PC-3 (cell line): ENCODE measurements around the gene TMEM132D. TPM values are rescaled to one million over a fixed set of nuclear protein-coding genes. Genes with fewer than 3 reads are reported as not detected.

ENCODE experiments used
- ATAC-seq: fragments of 200-7000 bp; cut with Tn5 transposase; 2 replicates; pipeline ENCODE4 v1.9.1; 2020; ENCODE audit warnings: mild to moderate bottlenecking, moderate library complexity
- BruUV-seq: library from RNA; stranded (reverse); fragments of 400-500 nt; replicated peaks from 2 replicates; lab custom pipeline; 2021; lab: Mats Ljungman, UMichigan
- CTCF ChIA-PET: fragments of 300-600 bp; sonication (Branson Sonifier 250); formaldehyde crosslinking; loops from one replicate; lab custom pipeline; 2022; ENCODE audit warnings: antibody characterized with exemption; lab: Charles Lee
- POLR2A ChIA-PET: fragments of 300-600 bp; sonication (Branson Sonifier 250); formaldehyde crosslinking; loops from one replicate; lab custom pipeline; 2022; ENCODE audit warnings: antibody characterized with exemption; ENCODE audit not compliant: unreplicated experiment; lab: Charles Lee
- DNase-seq: peaks from one replicate; pipeline ENCODE4 v3.0.0-alpha.2; 2015
- H2AFZ ChIP-seq: fragments of 300-600 bp; sonication (generic); 2 replicates; pipeline ENCODE4 v1.6.0; 2016; ENCODE audit warnings: antibody characterized with exemption, low read length
- H3F3A ChIP-seq: fragments of 300-600 bp; sonication (generic); one replicate; pipeline ENCODE4 v1.6.0; 2017; ENCODE audit warnings: antibody characterized with exemption, low read length, control low read depth, mild to moderate bottlenecking; ENCODE audit not compliant: unreplicated experiment
- H3K27ac ChIP-seq: fragments of 300-600 bp; sonication (generic); 2 replicates; pipeline ENCODE4 v1.5.1; 2016; ENCODE audit warnings: mild to moderate bottlenecking, low read length
- H3K27me3 ChIP-seq: fragments of 300-600 bp; sonication (generic); 2 replicates; pipeline ENCODE4 v1.6.1; 2016; ENCODE audit warnings: low read length, mixed read lengths
- H3K36me3 ChIP-seq: fragments of 300-600 bp; sonication (generic); 2 replicates; pipeline ENCODE4 v1.6.1; 2016; ENCODE audit warnings: low read depth, mixed run types, low read length, mixed read lengths
- H3K4me1 ChIP-seq: fragments of 300-600 bp; sonication (generic); 2 replicates; pipeline ENCODE4 v1.5.1; 2016; ENCODE audit warnings: low read length; ENCODE audit not compliant: insufficient read depth
- H3K4me2 ChIP-seq: fragments of 300-600 bp; sonication (generic); 2 replicates; pipeline ENCODE4 v1.6.0; 2016; ENCODE audit warnings: low read length
- H3K4me3 ChIP-seq: fragments of 300-600 bp; sonication (generic); 2 replicates; pipeline ENCODE4 v1.5.1; 2016; ENCODE audit warnings: mild to moderate bottlenecking, low read length, mixed read lengths
- H3K79me2 ChIP-seq: fragments of 300-600 bp; sonication (generic); 2 replicates; pipeline ENCODE4 v1.6.1; 2017; ENCODE audit warnings: low read length, mixed read lengths
- H3K9ac ChIP-seq: fragments of 300-600 bp; sonication (generic); 2 replicates; pipeline ENCODE4 v1.6.0; 2016; ENCODE audit warnings: mild to moderate bottlenecking, low read length
- H3K9me2 ChIP-seq: fragments of 300-600 bp; sonication (generic); replicated peaks from 2 replicates; pipeline ENCODE4 v1.6.1; 2016; ENCODE audit warnings: mixed run types, low read length, mixed read lengths
- H3K9me3 ChIP-seq: fragments of 300-600 bp; sonication (generic); 2 replicates; pipeline ENCODE4 v1.6.1; 2016; ENCODE audit warnings: low read length, mixed read lengths
- H4K20me1 ChIP-seq: fragments of 300-600 bp; sonication (generic); 2 replicates; pipeline ENCODE4 v1.6.1; 2016; ENCODE audit warnings: low read length, mixed read lengths
- EZH2 ChIP-seq: fragments of 300-600 bp; sonication (generic); IDR thresholded peaks from one replicate; pipeline ENCODE4 v1.6.1; 2017; ENCODE audit warnings: antibody characterized with exemption, mild to moderate bottlenecking, low read length; ENCODE audit not compliant: unreplicated experiment
- EZH2phosphoT487 ChIP-seq: fragments of 300-600 bp; sonication (generic); IDR thresholded peaks from 2 replicates; pipeline ENCODE4 v1.6.1; 2018; ENCODE audit warnings: mild to moderate bottlenecking, antibody characterized with exemption, low read length, borderline replicate concordance
- intact Hi-C: fragments of 100-400 bp; cut with micrococcal nuclease; formaldehyde crosslinking; loops from 2 replicates; pipeline ENCODE4 v1.9.0; 2023
- total RNA-seq: library from RNA; depleted of rRNA; stranded (reverse); fragments of >200 nt; gene quantifications from 2 replicates; pipeline ENCODE4 v1.2.3, GENCODE V29; 2014
- TF ChIP-seq, protein P1 (sequence below): fragments of 300-600 bp; sonication (generic); conservative IDR thresholded peaks from 2 replicates; pipeline ENCODE4 v1.5.1; 2017; ENCODE audit warnings: antibody characterized with exemption, low read depth, mild to moderate bottlenecking, low read length

Gene TMEM132D
- total RNA-seq, 1 experiment from 2014 or later, result not detected

DNA sequence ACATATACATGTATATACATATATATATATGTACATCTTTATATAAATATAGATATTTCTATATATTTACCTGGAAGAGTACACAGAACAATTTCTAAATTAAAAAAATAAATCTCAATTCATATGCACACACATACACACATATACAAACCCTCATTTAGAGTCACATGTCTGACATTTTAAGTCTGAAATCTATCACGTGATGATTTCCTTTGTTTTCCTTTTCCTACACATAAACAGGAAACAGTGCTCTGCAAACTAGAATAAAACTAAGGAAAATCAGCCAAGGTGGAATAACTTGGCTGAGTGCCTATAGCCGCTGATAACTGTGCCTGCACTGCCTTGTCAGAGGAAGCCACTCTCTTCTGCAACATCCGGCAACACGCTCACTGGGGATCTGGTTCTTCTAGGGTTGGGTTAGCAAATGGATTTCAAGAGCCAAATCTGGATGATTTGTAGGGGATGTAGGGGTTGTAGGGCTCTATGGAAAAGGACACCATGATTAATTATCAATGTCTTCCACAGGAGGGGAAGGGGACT lies 480.7 kb downstream of the TMEM132D start:
- no peak for ATAC-seq
- no peak overlapping the region for H3K4me3 ChIP-seq
- intact Hi-C loops, result no loop called here
- no peak overlapping the region for H3K9ac ChIP-seq
- H3K4me1 ChIP-seq, result no peaks in the 10 kb centered on the region
- H3K79me2 ChIP-seq, result no peaks in the 10 kb centered on the region
- H3F3A ChIP-seq, result no peaks in the 10 kb centered on the region
- POLR2A ChIA-PET, result no interaction called here
- no TSS peak for BruUV-seq
- CTCF ChIA-PET, result no interaction called here
- no peaks in the 10 kb centered on the region for H3K36me3 ChIP-seq
- no peak overlapping the region for H2AFZ ChIP-seq
- no peaks in the 10 kb centered on the region for H3K9me2 ChIP-seq
- TF ChIP-seq, protein P1, sequence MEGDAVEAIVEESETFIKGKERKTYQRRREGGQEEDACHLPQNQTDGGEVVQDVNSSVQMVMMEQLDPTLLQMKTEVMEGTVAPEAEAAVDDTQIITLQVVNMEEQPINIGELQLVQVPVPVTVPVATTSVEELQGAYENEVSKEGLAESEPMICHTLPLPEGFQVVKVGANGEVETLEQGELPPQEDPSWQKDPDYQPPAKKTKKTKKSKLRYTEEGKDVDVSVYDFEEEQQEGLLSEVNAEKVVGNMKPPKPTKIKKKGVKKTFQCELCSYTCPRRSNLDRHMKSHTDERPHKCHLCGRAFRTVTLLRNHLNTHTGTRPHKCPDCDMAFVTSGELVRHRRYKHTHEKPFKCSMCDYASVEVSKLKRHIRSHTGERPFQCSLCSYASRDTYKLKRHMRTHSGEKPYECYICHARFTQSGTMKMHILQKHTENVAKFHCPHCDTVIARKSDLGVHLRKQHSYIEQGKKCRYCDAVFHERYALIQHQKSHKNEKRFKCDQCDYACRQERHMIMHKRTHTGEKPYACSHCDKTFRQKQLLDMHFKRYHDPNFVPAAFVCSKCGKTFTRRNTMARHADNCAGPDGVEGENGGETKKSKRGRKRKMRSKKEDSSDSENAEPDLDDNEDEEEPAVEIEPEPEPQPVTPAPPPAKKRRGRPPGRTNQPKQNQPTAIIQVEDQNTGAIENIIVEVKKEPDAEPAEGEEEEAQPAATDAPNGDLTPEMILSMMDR, result no peak
- no peak for TF ChIP-seq EZH2phosphoT487
- no peak for TF ChIP-seq EZH2
- no peak overlapping the region for H3K27ac ChIP-seq
- no peaks in the 10 kb centered on the region for H4K20me1 ChIP-seq
- H3K4me2 ChIP-seq, result no peak overlapping the region
- no peaks in the 10 kb centered on the region for H3K27me3 ChIP-seq
- no peaks in the 10 kb centered on the region for H3K9me3 ChIP-seq
- no peak for DNase-seq

DNA sequence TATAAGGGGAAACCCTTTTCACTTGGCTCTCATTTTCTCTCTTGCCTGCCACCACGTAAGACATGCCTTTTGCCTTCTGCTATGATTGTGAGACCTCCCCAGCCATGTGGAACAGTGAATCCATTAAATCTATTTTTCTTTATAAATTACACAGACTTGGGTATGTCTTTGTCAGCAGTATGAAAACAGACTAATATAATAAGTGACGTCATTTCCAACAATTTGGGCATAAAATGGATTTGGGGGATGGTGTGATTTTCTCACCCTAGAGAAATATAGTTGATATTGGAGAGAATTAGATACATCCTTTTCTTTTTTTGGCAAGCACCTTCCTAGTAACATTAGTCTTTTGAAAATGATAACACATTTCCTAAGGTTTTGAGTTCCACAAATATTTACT lies 490.5 kb downstream of the TMEM132D start:
- no peak overlapping the region for H3K4me2 ChIP-seq
- TF ChIP-seq EZH2phosphoT487 (no peak), EZH2 (no peak)
- TF ChIP-seq, protein P1, result no peak
- no peaks in the 10 kb centered on the region for H3F3A ChIP-seq
- no peak overlapping the region for H3K9ac ChIP-seq
- H3K9me3 ChIP-seq, result no peaks in the 10 kb centered on the region; the same call in 1 of the 2 replicates
- no peak overlapping the region for H2AFZ ChIP-seq
- ATAC-seq (no peak), DNase-seq (no peak)
- H3K4me1 ChIP-seq, result no peaks in the 10 kb centered on the region
- no peaks in the 10 kb centered on the region for H3K9me2 ChIP-seq
- H4K20me1 ChIP-seq, result no peaks in the 10 kb centered on the region
- no peak overlapping the region for H3K4me3 ChIP-seq
- no peaks in the 10 kb centered on the region for H3K36me3 ChIP-seq
- intact Hi-C loops, result no loop called here
- ChIA-PET POLR2A (no interaction called here), CTCF (no interaction called here)
- BruUV-seq, result no TSS peak
- H3K27ac ChIP-seq, result no peak overlapping the region
- H3K27me3 ChIP-seq, result no peaks in the 10 kb centered on the region
- no peaks in the 10 kb centered on the region for H3K79me2 ChIP-seq

DNA sequence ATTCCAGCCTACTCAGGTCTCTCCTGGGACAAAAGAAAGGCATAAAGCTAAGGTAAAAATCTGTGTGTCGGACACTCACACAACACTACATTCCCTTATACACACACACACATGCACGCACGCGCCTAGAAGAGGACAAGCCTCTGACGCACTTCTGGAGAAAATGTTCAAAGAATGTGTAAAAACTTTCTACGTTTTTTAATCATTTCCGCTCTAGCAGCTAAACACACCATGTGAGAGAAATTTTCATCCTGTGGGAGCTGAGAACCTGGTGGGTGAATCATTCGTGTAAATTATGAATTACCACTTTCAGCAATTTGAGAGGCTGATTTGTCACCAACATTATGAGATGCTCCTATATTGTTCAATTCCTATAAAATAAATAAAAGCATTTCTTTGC lies 494.5 kb downstream of the TMEM132D start:
- CTCF ChIA-PET, result no interaction called here

More for the DNA sequence above, 494.5 kb downstream of the TMEM132D start:
- H3F3A ChIP-seq, result no peaks in the 10 kb centered on the region
- TF ChIP-seq EZH2, result no peak
- TF ChIP-seq, protein P1, result no peak
- TF ChIP-seq EZH2phosphoT487, result no peak
- no peaks in the 10 kb centered on the region for H3K36me3 ChIP-seq
- no TSS peak for BruUV-seq
- no peaks in the 10 kb centered on the region for H4K20me1 ChIP-seq
- no peak overlapping the region for H3K27ac ChIP-seq
- intact Hi-C loops, result no loop called here
- POLR2A ChIA-PET, result no interaction called here
- H3K27me3 ChIP-seq, result no peaks in the 10 kb centered on the region
- no peak overlapping the region for H3K4me3 ChIP-seq
- no peak for ATAC-seq
- H3K4me2 ChIP-seq, result no peak overlapping the region
- DNase-seq, result no peak
- no peaks in the 10 kb centered on the region; the same call in 1 of the 2 replicates for H3K9me3 ChIP-seq
- no peaks in the 10 kb centered on the region for H3K79me2 ChIP-seq
- no peak overlapping the region for H2AFZ ChIP-seq
- H3K9ac ChIP-seq, result no peak overlapping the region
- H3K9me2 ChIP-seq, result no peaks in the 10 kb centered on the region
- H3K4me1 ChIP-seq, result no peaks in the 10 kb centered on the region
